ENCODE measurements around the gene GGCX. TPM values are rescaled to one million over a fixed set of nuclear protein-coding genes. Genes with fewer than 3 reads are reported as not detected.

GGCX gene
- total RNA-seq, 3 donors from 2014 or later (not counting 1 experiment from before 2014, with no cell fraction given) = 21.3 to 21.7 (median 21.4) TPM

- no peaks in the 10 kb centered on the region for H3K4me1 Mint-ChIP-seq
- no peak overlapping the region for H3K4me3 ChIP-seq (ENCODE audit: low read length)
- TF ChIP-seq CTCF (IDR thresholded peaks at IDR 0.05) = no peak
- no peak for DNase-seq
- no peaks in the 10 kb centered on the region for H3K27me3 Mint-ChIP-seq (ENCODE audit: low read depth in 2 of 2)
- no peaks in the 10 kb centered on the region for H3K4me1 ChIP-seq (ENCODE audit: control insufficient read depth, insufficient read depth, low read length)
- no peaks in the 10 kb centered on the region for H3K9me3 Mint-ChIP-seq
- H3K27me3 ChIP-seq (ENCODE audit: control insufficient read depth, insufficient read depth, low read length) = no peaks in the 10 kb centered on the region
- H3K9me3 ChIP-seq (ENCODE audit: control insufficient read depth, insufficient read depth, low read length) = no peaks in the 10 kb centered on the region
- no peak for ATAC-seq
- no peaks in the 10 kb centered on the region for H3K36me3 Mint-ChIP-seq
- no peak overlapping the region for H3K4me3 Mint-ChIP-seq
- intact Hi-C loops (cut with micrococcal nuclease) = no loop called here
- WGBS (ENCODE audit: insufficient coverage) = 43% methylated on average over 3 of the region's 3 CpGs
- H3K27ac ChIP-seq (ENCODE audit: low read length) = no peak overlapping the region
- H3K36me3 ChIP-seq (ENCODE audit: control insufficient read depth, insufficient read depth, low read length) = no peaks in the 10 kb centered on the region
- no peak overlapping the region for H3K27ac Mint-ChIP-seq
These were observed 60.0 kb downstream of the GGCX start for GRCh38 chr2:85501248-85501647.

- H3K4me3 Mint-ChIP-seq = no peak overlapping the region
- DNase-seq (no peak), ATAC-seq (no peak)
- Histone ChIP-seq H3K36me3 (ENCODE audit: control insufficient read depth, insufficient read depth, low read length) (no peaks in the 10 kb centered on the region), H3K9me3 (ENCODE audit: control insufficient read depth, insufficient read depth, low read length) (no peaks in the 10 kb centered on the region), H3K4me3 (ENCODE audit: low read length) (no peak overlapping the region), H3K27ac (ENCODE audit: low read length) (no peak overlapping the region), H3K27me3 (ENCODE audit: control insufficient read depth, insufficient read depth, low read length) (no peaks in the 10 kb centered on the region), H3K4me1 (ENCODE audit: control insufficient read depth, insufficient read depth, low read length) (no peaks in the 10 kb centered on the region)
- no peak for TF ChIP-seq CTCF (IDR thresholded peaks at IDR 0.05)
- no peaks in the 10 kb centered on the region for H3K27me3 Mint-ChIP-seq (ENCODE audit: low read depth in 2 of 2)
- no peak overlapping the region for H3K27ac Mint-ChIP-seq
- 88% methylated on average over 2 of the region's 4 CpGs for WGBS (ENCODE audit: insufficient coverage)
- H3K9me3 Mint-ChIP-seq = no peaks in the 10 kb centered on the region
- intact Hi-C loops (cut with micrococcal nuclease) = no loop called here
- H3K36me3 Mint-ChIP-seq = no peaks in the 10 kb centered on the region
- H3K4me1 Mint-ChIP-seq = no peaks in the 10 kb centered on the region
These were observed 63.2 kb downstream of the GGCX start for GRCh38 chr2:85497944-85498630.

GRCh38 chr2:85496436-85496835, 64.9 kb downstream of the GGCX start:
- Mint-ChIP-seq H3K9me3 (no peaks in the 10 kb centered on the region), H3K36me3 (no peaks in the 10 kb centered on the region), H3K27ac (no peak overlapping the region), H3K4me3 (no peak overlapping the region), H3K27me3 (ENCODE audit: low read depth in 2 of 2) (no peaks in the 10 kb centered on the region), H3K4me1 (no peaks in the 10 kb centered on the region)
- no peaks in the 10 kb centered on the region for H3K27me3 ChIP-seq (ENCODE audit: control insufficient read depth, insufficient read depth, low read length)
- H3K27ac ChIP-seq (ENCODE audit: low read length) = no peak overlapping the region
- no peaks in the 10 kb centered on the region for H3K9me3 ChIP-seq (ENCODE audit: control insufficient read depth, insufficient read depth, low read length)
- H3K4me3 ChIP-seq (ENCODE audit: low read length) = no peak overlapping the region
- 100% methylated on average over 1 of the region's 1 CpG for WGBS (ENCODE audit: insufficient coverage)
- ATAC-seq (no peak), DNase-seq (no peak)
- H3K36me3 ChIP-seq (ENCODE audit: control insufficient read depth, insufficient read depth, low read length) = no peaks in the 10 kb centered on the region
- TF ChIP-seq CTCF (IDR thresholded peaks at IDR 0.05) = no peak
- H3K4me1 ChIP-seq (ENCODE audit: control insufficient read depth, insufficient read depth, low read length) = no peaks in the 10 kb centered on the region
- intact Hi-C loops (cut with micrococcal nuclease) = no loop called here

Other genes with a start within 250 kb of the GGCX start
- gene TGOLN2, start 233.5 kb downstream of the GGCX start, total RNA-seq = 100 to 1,000 TPM; 190 to 207 (median 194) TPM
- gene RETSAT, start 207.0 kb downstream of the GGCX start, total RNA-seq = 10 to 100 TPM; 22.7 to 36.5 (median 33.9) TPM
- 10 to 100 TPM; 22.4 to 33.9 (median 24.8) TPM for gene ELMOD3, start 206.7 kb downstream of the GGCX start, total RNA-seq
- gene CAPG, start 151.1 kb downstream of the GGCX start, total RNA-seq = 10 to 100 TPM; 10.6 to 50.3 (median 19.3) TPM
- gene SH2D6, start 142.8 kb downstream of the GGCX start, total RNA-seq = under 1 TPM in 2 of 3 donors, not detected in 1; 0.21 to 0.57 TPM
- gene MAT2A, start 22.3 kb downstream of the GGCX start, total RNA-seq = 100 to 1,000 TPM; 116 to 141 (median 135) TPM
- gene VAMP8, start 16.1 kb upstream of the GGCX start, total RNA-seq = 100 to 1,000 TPM; 105 to 116 (median 111) TPM
- 10 to 100 TPM; 35.0 to 50.7 (median 36.7) TPM for gene VAMP5, start 22.9 kb upstream of the GGCX start, total RNA-seq
- gene RNF181, start 34.3 kb upstream of the GGCX start, total RNA-seq = 10 to 100 TPM; 65.0 to 75.0 (median 66.7) TPM
- gene TMEM150A, start 41.2 kb upstream of the GGCX start, total RNA-seq = 10 to 100 TPM; 10.4 to 13.3 (median 10.9) TPM
- 10 to 100 TPM; 36.4 to 60.8 (median 48.4) TPM for gene C2orf68, start 50.6 kb upstream of the GGCX start, total RNA-seq
- gene USP39, start 54.7 kb upstream of the GGCX start, total RNA-seq = 10 to 100 TPM; 49.6 to 68.5 (median 63.2) TPM
- not detected for gene SFTPB, start 106.7 kb upstream of the GGCX start, total RNA-seq
- 1,000 to 10,000 TPM; 4,938 to 8,199 (median 6,542) TPM for gene GNLY, start 132.9 kb upstream of the GGCX start, total RNA-seq
- under 1 TPM in 1 of 3 donors, not detected in 2; 0.23 TPM for gene ATOH8, start 192.5 kb upstream of the GGCX start, total RNA-seq

All from natural killer cell (primary cell).